ENCODE data around the gene CDH13.

Gene CDH13

DNA sequence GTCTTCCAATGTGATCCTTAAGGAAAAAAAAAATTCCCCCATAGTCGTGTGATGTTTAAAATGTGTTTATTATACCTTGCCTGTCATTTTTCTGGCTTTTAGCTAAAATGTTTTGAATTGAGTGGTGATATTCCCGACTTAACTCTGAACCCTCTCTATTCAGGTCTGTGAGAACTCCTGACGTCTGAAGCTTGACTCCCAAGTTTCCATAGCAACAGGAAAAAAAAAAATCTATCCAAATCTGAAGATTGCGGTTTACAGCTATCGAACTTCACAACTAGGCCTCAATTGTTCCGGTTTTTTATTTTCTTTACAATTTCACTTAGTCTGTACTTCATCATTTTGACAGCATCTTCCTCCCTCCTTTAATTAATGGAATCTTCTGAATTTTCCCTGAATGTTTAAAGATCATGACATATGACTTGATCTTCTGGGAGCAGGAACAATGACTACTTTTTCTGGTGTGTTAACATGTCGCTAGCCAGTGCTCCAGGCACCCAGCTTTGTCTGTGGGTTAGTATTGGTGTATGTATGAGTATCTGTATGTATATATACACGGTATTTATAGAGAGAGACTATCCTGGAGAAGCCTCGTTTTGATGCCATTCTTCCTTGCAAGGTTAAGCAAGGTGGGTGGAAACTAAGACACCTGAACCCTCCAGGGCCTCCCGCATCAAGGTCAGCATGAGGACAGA lies 1168.2 kb downstream of the CDH13 start:
- DNase-seq: no peak

DNA sequence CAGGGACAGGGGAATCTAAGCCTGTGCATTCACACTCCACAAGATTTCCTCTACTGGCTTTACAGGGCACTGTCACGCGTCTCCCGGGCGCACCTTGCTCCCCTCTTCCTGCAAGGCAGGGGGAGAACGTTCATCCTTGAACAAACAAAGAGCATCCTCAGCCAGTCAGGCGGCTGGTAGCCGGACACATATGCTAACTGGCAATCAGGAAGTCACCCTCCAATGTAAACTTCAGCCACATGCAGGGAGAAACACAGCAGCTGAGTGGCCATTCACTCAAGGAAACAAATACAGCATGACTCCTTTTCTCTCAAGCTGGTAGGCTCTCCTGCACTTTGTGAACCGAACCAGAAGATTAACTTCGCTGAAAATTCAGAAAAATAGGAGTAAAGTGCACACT lies 1170.2 kb downstream of the CDH13 start:
- no peak for DNase-seq

DNA sequence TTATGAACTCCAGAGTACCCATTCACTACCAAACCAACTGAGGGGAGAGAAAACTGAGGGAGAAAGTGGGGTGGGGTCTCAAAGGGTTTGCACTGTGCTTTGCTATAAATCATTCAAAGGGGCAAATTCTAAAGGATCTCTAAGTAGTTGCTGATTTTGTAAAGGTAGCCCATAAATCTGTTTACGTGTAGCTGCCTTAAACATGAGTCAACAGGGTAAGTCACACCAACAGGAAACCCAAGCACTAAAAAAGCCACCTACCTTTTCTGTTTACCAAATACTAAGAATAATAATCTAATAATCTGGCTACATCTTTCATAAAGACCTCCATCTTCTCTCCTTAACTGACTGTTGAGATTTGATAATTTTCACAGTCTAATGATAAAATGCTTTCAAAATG lies 1172.6 kb downstream of the CDH13 start:
- no peak for DNase-seq

DNA sequence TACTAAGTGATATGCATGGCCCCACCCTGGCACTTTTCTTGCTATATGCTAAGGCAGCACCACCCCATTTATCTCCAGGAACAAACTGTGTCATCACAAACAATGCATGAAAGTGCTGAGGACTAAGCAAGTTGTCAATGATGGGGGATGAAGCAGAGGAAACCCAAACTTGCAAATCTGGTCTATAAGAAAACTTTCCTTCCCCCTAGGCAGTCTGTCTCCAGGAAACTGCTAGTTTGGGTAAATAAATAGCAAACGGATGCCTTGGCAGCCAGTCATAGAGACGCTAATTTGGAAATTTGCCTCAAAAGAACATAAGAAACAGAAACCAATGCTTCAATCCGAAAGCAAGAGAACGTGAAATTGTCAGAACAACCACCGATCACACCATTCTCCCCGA lies 1175.4 kb downstream of the CDH13 start:
- peak; percentile 81 for DNase-seq

DNA sequence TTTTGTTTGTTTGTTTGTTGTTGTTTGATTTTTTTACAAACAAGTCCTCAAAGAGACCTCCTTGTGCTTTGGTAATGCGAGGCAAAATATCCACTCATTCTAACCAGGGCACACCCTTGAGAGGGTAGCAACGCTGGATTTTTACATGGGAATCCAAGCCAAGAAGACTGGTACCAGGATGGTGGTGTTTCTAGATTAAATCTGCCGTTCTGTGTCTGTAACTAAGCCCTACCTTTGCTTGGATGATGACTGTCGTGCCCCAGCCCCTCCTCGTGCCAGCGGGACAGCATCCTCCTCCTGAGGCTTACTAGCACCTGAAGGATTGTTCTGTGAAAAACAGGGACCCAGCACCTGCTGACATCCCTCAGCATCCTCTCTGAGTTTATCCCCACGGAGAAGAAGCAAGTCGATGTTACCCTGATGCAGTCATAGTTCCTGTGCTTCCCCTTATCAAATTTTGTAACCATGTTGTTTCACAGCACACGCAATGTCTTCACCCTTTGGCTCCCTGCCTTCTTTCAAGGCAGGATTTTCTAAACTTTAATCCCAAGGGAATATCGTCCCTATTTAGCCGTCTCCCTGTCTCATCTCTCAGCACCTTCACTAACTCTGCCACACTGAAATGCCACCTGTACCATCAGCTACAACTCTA lies 1175.9 kb downstream of the CDH13 start:
- no peak for DNase-seq

DNA sequence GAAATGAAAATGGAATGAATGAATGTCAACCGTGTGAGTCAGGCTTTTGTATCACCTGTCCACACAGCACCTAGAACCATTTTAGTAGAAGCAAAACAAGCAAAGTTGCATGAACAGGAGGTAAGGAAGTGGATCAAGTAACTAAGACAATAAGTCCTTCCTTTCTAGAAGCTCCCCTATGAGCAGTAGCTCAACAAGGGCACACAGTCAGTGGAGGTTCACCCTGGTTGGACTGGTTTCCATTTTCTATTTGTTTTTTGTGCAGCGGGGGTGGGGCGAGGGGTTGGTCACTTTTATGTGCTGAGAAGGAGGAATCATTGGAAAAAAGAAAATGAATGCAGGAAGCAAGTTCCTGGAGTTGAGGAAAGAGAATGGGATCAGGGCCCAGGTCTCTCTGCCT lies 1177.0 kb downstream of the CDH13 start:
- no peak for DNase-seq

DNA sequence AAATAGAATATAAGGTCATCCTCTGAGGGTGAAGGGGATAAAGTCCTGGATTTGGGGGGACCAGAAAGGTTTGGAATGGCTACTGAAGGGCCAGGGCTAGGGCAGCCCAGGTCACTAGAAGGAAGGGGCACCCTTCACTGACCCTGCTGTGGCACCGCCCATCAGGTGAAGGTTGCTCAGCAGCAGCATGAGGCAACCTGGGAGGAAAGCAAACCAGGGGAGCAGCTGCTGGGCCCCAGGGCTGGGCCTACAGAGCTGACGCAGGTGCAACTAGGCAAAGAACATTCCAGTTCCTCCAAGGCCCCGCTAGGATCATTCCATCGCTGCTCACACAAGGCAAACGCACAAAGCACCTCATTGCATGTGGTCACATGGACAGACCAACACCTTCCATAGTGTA lies 1177.6 kb downstream of the CDH13 start:
- DNase-seq: no peak

DNA sequence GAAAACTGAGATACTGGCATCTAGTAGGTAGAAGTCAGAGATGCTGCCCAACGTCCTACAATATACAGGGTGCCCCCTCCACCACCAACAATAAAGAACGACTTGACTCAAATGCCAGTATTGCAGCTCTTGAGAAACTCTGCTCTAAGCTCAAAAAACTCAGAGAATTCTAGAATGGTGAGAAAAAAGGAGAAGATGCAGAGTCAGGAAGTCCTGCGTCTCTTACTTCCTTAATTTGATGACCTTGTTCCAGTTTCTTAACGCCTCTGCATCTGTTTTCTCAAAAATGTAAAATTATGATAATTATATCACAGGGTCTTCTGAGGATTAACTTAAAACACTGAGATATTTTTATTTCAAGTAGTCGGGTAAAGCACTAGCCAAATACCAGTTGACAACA lies 1179.3 kb downstream of the CDH13 start:
- no peak for DNase-seq

DNA sequence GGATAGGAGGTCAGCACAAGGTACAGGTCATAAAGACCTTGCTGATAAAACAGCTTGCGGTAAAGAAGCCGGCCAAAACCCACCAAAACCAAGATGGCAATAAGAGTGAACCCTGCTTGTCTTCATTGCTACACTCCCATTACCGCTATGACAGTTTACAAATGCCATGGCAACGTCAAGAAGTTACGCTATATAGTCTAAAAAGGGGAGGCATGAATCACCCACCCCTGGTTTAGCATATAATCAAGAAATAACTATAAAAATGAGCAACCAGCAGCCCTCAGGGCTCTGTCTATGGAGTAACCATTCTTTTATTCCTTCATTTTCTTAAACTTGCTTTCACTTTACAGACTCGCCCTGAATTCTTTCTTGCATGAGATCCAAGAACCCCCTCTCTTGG lies 1180.0 kb downstream of the CDH13 start:
- no peak for DNase-seq

DNA sequence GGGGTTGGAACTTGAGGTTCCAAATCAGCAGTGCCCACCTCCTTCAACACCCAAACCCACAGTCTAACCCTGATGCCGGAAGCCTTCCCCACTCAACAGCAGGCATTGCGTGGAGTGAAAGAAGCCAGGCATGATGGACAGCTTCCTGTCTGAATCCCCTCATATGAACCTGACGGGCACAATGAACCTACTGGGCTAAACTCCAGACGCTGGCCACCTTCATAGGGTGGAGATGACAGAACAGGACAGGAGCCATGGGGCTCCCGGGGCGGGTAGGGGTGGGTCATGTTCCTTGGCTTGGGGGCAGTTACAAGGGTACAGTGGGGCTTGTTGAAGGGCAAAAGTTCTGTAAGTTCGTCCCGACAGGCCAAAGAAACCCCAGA lies 1180.5 kb downstream of the CDH13 start:
- DNase-seq: no peak

DNA sequence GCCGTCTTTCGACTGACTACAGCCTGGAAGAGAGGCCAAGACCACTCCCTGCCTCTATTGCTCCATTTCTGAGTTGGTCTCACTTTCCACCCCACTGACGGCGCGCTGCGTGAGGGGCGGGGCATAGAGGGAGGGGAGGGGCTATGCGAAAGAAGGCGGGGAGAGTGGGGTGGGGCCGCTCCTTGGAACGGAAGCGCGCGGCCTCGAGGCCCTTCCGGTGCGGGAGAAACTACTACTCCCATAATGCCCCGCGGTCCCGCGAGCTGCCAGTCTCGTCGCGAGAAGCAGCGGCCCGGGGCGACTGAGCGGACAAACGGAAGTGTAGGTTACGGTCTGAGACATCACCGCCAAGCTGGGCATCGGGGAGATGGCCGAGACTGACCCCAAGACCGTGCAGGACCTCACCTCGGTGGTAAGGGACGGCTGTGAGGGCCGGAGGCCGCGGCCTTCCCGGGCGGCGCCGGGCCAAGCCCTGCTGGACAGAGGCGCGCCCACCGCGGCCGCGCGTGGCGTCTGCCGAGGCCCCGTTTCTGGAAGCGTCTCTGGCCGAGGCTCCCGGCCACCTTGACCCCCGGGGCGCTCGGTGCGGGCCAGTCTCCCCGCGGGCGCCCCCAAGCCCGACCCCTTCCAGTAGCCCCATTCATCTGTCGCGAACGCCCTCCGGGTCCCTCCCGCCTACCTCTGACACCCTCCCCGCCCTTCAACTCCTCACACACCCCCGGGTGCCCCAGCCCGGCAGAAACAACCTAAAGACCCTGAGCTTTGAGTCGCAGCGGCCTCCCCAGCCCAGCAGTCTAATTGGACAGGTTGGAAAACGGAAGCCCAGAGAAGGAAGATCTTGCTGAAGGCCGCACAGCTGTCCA lies 1181.2 kb downstream of the CDH13 start, which contains the start of gene HSBP1:
Gene HSBP1 (plus strand): TSS at position 269 of the 863 bp plus-strand sequence. CDS start 99 bp downstream, at position 368.
- peak; percentile 93 for DNase-seq

DNA sequence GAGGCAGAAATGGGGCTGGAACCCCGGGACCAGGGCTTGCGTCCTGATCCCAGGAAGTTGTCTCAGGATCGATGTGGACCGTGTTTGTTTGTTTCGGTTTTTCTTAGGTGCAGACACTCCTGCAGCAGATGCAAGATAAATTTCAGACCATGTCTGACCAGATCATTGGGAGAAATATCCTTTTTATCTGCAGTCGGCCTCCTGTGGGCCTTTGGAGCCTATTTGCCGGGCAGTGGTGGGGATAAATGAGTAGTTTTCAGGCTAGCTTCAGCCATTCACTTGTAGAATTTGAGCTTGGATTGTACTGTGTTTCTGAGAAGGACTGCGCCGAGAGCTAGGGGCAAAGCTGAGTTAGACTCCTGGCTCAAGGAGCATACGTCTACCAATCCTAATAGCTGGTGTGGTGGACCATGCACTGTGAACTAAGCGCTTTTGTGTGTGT lies 1181.8 kb downstream of the CDH13 start:
- DNase-seq: no peak

DNA sequence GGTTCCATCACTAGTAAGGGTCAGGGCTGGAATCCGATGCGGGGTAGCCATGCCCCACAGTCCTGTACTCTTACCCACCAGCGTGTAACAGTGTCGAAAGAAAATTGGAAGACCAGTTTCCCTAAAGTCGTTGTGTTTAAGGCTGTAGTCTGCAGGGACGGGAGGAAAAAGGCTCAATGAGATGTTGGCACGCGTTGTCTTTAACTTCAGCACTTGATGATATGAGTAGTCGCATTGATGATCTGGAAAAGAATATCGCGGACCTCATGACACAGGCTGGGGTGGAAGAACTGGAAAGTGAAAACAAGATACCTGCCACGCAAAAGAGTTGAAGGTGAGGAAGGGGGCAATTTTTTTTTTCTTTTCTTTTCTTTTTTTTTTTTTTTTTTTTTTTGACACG lies 1182.3 kb downstream of the CDH13 start:
- DNase-seq: no peak

DNA sequence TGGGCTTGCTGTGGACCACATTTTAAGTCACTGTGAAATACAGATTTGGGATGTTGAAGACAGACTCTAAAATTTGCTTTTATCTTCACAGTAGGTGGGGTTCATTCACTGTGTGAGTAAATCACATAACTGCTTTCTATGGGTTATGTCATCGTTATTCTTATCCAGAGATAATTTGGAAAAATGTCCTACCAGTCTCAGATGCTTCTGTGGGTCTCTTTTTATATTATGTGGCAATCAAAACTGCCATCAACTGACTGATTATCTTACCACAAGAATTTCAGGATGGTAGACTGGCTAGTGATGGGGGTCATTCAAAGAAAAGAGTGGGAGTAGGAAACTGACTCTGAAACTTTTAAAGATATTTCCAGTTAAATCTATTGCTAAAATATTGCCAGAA lies 1184.1 kb downstream of the CDH13 start:
- DNase-seq: peak; percentile 43

DNA sequence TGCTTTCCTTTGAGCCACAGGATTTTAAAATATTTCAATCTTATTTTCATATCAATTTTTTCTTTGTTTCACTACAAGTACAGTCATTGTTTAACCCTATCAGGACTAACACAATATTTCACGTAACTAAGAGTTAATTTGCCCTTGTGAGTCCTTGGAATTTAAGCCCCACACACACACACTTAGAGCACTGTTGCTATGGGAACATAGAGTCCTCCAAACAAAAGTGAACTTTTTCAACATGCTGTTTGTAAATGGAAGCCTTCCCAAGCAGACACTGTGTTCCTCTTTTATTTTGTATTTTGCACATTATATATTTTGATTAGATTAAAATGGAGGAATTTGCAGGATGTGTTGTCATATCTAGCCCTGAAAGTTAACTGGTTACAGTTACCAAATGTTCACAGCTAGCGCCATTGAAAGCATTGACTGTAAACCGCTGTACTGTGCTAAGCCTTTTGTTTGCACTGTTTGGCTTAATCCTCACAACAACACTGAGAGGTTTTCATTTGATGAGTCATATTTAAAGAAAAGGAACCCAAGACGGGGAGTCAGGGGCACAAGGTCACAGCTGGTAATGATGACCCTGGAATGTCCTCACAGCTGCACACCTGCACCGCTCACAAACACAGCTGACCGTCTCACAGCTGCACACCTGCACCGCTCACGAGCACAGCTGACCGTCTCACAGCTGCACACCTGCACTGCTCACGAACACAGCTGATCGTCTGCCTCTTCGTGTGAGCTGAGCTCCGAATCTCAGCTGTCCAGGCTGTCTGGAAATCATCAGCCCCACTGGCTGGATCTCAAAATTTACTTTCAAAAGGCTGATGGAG lies 1187.3 kb downstream of the CDH13 start:
- peak; percentile 63 for DNase-seq

DNA sequence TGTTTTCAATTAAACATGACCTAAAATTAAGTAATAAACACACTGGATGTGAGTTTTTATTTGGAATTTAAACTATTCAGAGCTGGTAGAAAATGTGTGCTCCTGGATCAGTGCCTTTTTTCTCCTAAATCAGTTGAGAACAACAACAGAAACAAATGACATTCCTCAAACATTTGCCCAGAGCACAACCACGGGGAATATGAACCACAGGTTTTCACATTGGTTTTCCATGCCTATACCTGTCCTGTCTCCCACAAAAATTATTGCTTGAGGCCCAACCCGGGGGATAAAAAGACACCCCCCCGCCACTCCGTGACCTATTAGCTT lies 1187.9 kb downstream of the CDH13 start:
- peak; percentile 74 for DNase-seq

DNA sequence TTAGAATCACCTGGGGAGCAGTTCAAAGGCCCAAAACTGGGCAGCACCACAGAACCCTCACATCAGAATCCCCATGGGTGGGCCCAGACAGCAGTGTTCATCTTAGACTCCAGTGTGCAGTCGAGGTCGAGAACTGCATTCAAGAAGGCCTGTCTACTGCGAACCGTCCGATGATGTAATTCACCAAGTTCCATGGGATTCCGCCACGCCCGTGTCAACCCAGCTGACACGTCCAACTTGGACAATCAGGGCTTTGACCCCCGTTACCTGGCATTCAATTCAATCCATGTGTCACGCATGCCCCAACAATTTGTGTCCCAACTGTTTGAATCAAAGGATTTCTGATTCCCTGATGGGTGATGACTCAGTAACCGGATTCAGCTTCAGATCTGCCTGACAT lies 1190.3 kb downstream of the CDH13 start:
- DNase-seq: no peak

DNA sequence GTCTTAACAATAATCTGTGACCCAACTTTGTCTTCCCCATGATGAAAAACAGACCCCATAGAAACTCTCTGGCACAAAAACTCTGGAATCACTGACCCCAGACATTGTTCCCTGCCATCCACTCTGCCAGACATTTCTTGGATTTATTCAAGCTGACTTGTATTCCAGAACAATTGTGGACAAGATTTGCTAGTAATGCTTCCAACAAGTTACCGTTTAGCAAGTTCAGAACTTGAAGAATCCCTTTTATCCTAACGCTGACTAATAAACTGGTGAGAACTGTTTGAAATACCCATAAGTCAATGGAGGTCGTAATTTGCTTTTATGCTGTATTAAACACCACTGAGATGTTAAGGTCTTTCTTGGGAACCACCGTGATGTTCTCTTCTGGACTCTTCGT lies 1191.5 kb downstream of the CDH13 start:
- DNase-seq: no peak

DNA sequence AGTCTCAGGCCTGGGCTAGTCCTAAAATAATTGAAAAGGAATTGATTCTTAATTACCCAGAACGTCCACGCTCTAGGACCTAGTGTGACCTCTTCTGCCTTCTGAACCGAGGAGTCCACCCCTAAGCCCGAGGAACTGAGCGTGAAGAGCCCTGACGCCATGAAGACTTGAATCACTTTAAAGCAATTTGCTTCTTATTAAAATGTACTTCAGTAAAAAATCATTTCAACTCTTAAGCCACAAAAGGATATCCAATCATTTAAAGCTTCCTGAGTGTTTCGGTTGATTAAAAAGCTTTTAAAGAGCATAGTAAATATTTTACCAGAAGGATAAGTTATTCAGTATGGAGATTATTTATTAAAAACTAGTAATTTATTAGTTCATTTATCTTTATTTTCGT lies 1192.6 kb downstream of the CDH13 start:
- DNase-seq: no peak

DNA sequence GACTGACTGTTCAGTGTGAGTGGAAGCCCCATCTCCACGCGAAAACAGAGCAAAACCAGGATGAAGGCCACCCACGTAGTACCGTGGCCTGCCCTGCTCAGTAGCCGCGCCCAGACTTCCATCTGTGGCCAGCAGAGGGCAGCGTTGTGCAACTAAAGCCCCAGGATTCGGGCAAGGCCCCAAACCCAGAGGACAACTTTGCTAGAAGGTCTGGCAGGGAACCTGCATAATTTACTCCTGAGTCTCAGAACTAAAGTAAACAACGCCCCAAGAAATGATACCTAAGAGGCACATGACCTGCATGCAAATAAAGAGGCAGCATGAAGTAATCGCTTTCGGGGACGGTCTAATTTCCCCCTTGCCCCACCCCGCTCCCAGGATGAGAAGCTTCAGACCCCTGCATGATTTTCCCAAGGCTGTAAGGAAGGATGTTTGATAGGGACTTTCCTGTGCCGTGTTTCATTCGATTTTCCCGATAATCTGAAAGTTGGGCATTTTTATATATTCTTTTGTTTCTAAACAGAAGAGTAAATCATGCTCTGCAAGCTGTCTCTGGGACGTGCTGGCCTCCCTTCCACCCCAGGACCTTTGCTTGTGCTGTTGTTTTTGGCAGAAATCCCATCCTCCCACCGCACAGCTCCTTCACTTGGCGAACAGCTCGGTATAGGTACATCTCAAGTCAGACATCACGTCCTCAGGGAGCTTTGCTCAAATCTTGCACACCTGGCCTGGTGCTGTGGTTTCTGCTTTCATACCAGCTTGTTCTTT lies 1199.6 kb downstream of the CDH13 start:
- peak; percentile 75 for DNase-seq

DNA sequence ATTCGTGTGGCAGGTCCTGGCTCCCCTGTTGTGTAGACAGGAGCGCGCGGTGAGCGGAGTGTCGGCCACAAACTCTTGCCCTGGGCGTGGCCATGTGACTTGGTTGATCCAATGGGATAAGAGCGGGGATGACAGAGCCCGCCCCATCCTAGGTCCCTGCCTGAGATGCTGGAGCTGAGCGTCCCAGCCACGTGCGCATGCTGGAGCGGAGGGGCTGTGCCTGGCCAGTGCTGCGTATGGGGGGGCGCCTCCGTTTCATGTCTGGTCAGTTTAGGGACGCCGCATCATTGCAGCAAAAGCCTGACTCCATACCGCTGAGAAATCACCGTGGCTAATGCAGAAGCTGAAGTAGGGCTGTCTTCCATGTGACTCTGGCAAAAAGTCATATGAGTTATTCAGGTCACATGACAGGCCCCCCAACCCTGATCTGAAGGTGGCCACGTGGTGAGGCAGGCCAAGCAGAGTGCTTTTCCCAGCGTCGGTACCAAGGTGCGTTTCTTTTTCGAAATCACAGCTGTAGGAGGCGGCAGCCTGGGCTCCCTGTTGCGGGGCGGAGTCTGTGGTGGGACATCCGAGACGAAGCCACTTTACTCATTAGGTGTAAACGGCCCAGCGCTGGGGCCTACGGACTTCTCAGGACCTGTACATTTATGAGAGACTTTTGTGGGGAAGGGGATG lies 1203.5 kb downstream of the CDH13 start:
- no peak for DNase-seq
